Left ventricle myocardium inferior (tissue), 1 donor: ENCODE measurements around the gene SMG6. TPM values are rescaled to one million over a fixed set of nuclear protein-coding genes. Genes with fewer than 3 reads are reported as not detected.

ENCODE experiments used
- DNase-seq: peaks from one replicate; pipeline ENCODE4 v3.0.0-alpha.2; 2020
- H3K27ac ChIP-seq: fragments of 200-600 bp; replicated peaks from 2 replicates; pipeline ENCODE4 v1.8.0; 2021
- H3K27me3 ChIP-seq: fragments of 200-600 bp; 2 replicates; pipeline ENCODE4 v1.8.0; 2021; ENCODE audit warnings: low read depth
- H3K36me3 ChIP-seq: fragments of 200-600 bp; 2 replicates; pipeline ENCODE4 v1.8.0; 2021
- H3K4me1 ChIP-seq: fragments of 200-600 bp; 2 replicates; pipeline ENCODE4 v1.8.0; 2021
- H3K4me3 ChIP-seq: fragments of 200-600 bp; 2 replicates; pipeline ENCODE4 v1.8.0; 2021; ENCODE audit warnings: mild to moderate bottlenecking, moderate library complexity
- H3K9me3 ChIP-seq: fragments of 200-600 bp; replicated peaks from 2 replicates; pipeline ENCODE4 v1.8.0; 2021
- intact Hi-C: fragments of 100-400 bp; cut with micrococcal nuclease; formaldehyde crosslinking; loops from one replicate; pipeline ENCODE4 v1.11.0; 2022
- total RNA-seq: library from RNA; stranded (reverse); fragmentation: NEBNext Ultra II Directional; extraction: Animal tissue kit (Norgen Biotek cat#: 25700); gene quantifications from one replicate; pipeline ENCODE4 v1.2.1, GENCODE V29; 2021
- TF ChIP-seq, protein P1 (sequence below): fragments of 200-600 bp; IDR thresholded peaks from 2 replicates; pipeline ENCODE4 v1.8.0; 2021; ENCODE audit warnings: antibody characterized with exemption, mild to moderate bottlenecking, borderline replicate concordance
- donor health status: DM: no; HTN: yes; CAD: no; lungs with severe emphysema.

SMG6 gene
- total RNA-seq, 1 donor from 2014 or later: 22.1 TPM

- H3K4me1 ChIP-seq: peaks cover 21% of the 10 kb centered on the region
- H3K27me3 ChIP-seq: no peaks in the 10 kb centered on the region
- DNase-seq: no peak
These were observed 167.3 kb downstream of the SMG6 start for GRCh38 chr17:2136241-2136640.

DNA sequence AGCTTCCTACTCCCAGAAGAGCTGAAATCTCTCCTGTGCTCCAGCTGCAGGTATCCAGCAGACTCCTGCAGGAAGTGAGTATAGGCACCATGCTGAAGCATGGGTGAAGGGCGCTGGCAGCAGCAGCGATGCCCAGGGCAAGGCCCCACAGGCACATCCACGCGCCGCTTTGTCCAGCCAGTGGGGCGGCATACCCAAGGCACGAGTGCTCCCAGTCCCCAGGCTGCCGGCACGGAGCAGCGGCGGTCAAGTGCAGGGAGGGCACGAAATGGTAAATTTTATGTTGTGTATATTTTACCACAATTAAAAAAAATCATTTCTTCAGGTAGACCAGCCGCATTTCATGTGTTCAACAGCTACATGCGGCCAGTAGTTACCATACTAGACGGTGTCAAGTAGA is 175.6 kb downstream of the SMG6 start:
- Histone ChIP-seq H3K27ac (no peak overlapping the region), H3K4me3 (no peak overlapping the region), H3K9me3 (no peaks in the 10 kb centered on the region), H3K27me3 (no peaks in the 10 kb centered on the region), H3K36me3 (peaks cover 10% of the 10 kb centered on the region), H3K4me1 (peaks cover 20% of the 10 kb centered on the region)
- intact Hi-C loops: no loop called here
- TF ChIP-seq, protein P1, sequence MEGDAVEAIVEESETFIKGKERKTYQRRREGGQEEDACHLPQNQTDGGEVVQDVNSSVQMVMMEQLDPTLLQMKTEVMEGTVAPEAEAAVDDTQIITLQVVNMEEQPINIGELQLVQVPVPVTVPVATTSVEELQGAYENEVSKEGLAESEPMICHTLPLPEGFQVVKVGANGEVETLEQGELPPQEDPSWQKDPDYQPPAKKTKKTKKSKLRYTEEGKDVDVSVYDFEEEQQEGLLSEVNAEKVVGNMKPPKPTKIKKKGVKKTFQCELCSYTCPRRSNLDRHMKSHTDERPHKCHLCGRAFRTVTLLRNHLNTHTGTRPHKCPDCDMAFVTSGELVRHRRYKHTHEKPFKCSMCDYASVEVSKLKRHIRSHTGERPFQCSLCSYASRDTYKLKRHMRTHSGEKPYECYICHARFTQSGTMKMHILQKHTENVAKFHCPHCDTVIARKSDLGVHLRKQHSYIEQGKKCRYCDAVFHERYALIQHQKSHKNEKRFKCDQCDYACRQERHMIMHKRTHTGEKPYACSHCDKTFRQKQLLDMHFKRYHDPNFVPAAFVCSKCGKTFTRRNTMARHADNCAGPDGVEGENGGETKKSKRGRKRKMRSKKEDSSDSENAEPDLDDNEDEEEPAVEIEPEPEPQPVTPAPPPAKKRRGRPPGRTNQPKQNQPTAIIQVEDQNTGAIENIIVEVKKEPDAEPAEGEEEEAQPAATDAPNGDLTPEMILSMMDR: no peak
- DNase-seq: no peak

More at GRCh38 chr17:2136241-2136640, 167.3 kb downstream of the SMG6 start:
- no peak overlapping the region for H3K4me3 ChIP-seq
- H3K36me3 ChIP-seq: no peaks in the 10 kb centered on the region
- TF ChIP-seq, protein P1: no peak
- intact Hi-C loops: no loop called here
- no peak overlapping the region for H3K27ac ChIP-seq
- H3K9me3 ChIP-seq: no peaks in the 10 kb centered on the region

DNA sequence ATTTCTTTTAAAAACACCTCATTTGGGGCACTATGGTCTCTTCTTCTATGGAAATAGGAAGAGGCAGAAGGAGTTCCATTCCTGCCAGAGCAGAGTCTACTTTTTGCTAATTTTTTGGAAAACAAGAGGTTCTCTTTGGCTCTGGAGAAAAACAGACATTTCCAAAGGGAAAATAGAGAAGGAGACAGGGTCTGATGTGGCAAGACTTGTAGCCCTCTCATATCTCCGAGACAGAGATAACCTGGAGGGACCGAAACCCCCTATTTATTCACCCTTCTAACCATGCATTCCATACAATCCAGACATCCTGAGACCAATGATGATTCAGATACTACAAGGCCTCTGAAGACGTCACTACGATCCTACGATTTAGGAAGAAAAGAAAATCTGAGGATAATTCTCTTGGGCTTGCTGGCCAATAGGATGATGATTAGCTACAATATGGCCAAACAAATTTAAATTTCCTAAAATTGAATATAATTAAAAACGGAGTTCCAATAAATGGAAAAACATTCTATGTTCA is 178.5 kb downstream of the SMG6 start:
- Histone ChIP-seq H3K9me3 (no peaks in the 10 kb centered on the region), H3K36me3 (peaks cover 10% of the 10 kb centered on the region), H3K4me1 (peaks cover 35% of the 10 kb centered on the region), H3K27ac (peak overlapping the region; percentile 85), H3K27me3 (no peaks in the 10 kb centered on the region), H3K4me3 (no peak overlapping the region)
- intact Hi-C loops: no loop called here
- TF ChIP-seq, protein P1: no peak
- DNase-seq: no peak

DNA sequence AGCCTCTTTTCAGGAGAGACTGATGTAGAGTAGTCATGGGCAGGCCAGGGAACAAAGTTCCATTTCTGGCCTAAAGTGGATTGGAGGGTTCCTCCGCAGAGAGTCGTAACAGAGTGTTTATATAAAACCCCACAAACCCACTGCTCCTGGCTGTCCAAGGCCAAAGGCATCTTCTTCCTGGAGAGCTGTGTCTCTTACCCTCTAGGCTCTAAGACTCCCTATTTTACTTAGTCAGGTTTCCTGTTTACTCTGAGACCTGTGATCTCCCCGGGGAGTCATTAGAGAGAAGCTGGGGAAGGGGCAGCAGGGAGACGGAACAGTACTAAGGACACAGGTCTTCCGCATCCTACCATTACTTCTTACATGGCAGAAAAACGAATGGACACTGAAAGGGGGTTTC is 179.2 kb downstream of the SMG6 start:
- intact Hi-C loops: no loop called here
- Histone ChIP-seq H3K9me3 (no peaks in the 10 kb centered on the region), H3K36me3 (peaks cover 14% of the 10 kb centered on the region), H3K27ac (peak overlapping the region; percentile 85), H3K4me3 (no peak overlapping the region), H3K27me3 (no peaks in the 10 kb centered on the region), H3K4me1 (peaks cover 35% of the 10 kb centered on the region)
- no peak for DNase-seq
- TF ChIP-seq, protein P1: no peak

- intact Hi-C loops: no loop called here
- DNase-seq: no peak
- H3K4me1 ChIP-seq: peaks cover 35% of the 10 kb centered on the region
- H3K9me3 ChIP-seq: no peaks in the 10 kb centered on the region
- H3K27me3 ChIP-seq: no peaks in the 10 kb centered on the region
- peak overlapping the region; percentile 32 for H3K4me3 ChIP-seq
- peak overlapping the region; percentile 85 for H3K27ac ChIP-seq
- TF ChIP-seq, protein P1: peak; percentile 28
- peaks cover 14% of the 10 kb centered on the region for H3K36me3 ChIP-seq
These were observed 180.0 kb downstream of the SMG6 start for GRCh38 chr17:2123375-2124251.
